22Rv1 (cell line): ENCODE results near the gene ATP2C2.

Experiments
- H3K27ac ChIP-seq: fragments of 450-650 bp; 2 replicates; pipeline ENCODE4 v1.5.1; 2017
- ZFX ChIP-seq: fragments of 450-650 bp; IDR thresholded peaks from 2 replicates; pipeline ENCODE4 v1.6.1; 2017; ENCODE audit warnings: antibody characterized with exemption, borderline replicate concordance
- TF ChIP-seq, protein P1 (sequence below): fragments of 450-650 bp; IDR thresholded peaks from 2 replicates; pipeline ENCODE4 v1.5.1; 2017; ENCODE audit warnings: mild to moderate bottlenecking

The ATP2C2 gene

GRCh38 chr16:84378099-84378498, 9.8 kb downstream of the ATP2C2 start:
- TF ChIP-seq, protein P1, sequence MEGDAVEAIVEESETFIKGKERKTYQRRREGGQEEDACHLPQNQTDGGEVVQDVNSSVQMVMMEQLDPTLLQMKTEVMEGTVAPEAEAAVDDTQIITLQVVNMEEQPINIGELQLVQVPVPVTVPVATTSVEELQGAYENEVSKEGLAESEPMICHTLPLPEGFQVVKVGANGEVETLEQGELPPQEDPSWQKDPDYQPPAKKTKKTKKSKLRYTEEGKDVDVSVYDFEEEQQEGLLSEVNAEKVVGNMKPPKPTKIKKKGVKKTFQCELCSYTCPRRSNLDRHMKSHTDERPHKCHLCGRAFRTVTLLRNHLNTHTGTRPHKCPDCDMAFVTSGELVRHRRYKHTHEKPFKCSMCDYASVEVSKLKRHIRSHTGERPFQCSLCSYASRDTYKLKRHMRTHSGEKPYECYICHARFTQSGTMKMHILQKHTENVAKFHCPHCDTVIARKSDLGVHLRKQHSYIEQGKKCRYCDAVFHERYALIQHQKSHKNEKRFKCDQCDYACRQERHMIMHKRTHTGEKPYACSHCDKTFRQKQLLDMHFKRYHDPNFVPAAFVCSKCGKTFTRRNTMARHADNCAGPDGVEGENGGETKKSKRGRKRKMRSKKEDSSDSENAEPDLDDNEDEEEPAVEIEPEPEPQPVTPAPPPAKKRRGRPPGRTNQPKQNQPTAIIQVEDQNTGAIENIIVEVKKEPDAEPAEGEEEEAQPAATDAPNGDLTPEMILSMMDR, result no peak
- TF ChIP-seq ZFX, result no peak

GRCh38 chr16:84378567-84378966, 10.2 kb downstream of the ATP2C2 start:
- TF ChIP-seq ZFX, result no peak
- TF ChIP-seq, protein P1, result no peak

More at GRCh38 chr16:84378099-84378498, 9.8 kb downstream of the ATP2C2 start:
- no peak overlapping the region for H3K27ac ChIP-seq

GRCh38 chr16:84379008-84379708, 10.8 kb downstream of the ATP2C2 start:
- TF ChIP-seq, protein P1, result no peak
- no peak for TF ChIP-seq ZFX
- H3K27ac ChIP-seq, result no peak overlapping the region

More at GRCh38 chr16:84378567-84378966, 10.2 kb downstream of the ATP2C2 start:
- H3K27ac ChIP-seq, result no peak overlapping the region

DNA sequence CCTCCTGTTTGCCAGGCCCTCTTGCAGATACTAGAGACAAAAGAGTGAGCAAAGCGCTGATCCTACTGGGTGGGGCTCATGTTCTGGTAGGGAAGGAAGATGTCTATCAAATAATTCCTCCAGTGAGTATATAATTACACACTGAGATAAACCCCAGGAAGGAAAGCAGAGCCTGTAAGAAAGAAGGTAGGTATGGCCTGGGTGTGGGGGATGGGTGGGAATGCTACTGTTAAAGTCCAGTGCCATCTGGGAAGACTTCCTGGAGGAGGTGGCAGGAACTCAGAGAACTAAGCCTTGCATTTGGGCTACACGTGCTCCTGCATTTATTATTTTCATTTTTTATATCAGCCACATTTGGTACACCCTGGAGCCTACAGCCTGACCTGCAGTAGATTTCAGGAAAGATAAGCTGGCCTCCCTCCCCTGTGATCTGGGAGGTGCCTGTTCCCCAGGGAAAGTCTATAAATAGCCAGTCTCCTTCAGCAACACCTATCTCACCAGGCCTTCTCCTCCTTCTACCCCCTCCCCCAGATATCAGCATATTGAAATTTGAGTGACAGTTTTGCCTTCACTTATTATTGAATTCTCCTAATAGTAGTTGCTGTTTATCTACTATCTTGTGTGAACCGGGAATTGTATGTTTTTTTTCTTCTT, 11.5 kb downstream of the ATP2C2 start:
- TF ChIP-seq ZFX, result no peak
- TF ChIP-seq, protein P1, result no peak
- H3K27ac ChIP-seq, result no peak overlapping the region

DNA sequence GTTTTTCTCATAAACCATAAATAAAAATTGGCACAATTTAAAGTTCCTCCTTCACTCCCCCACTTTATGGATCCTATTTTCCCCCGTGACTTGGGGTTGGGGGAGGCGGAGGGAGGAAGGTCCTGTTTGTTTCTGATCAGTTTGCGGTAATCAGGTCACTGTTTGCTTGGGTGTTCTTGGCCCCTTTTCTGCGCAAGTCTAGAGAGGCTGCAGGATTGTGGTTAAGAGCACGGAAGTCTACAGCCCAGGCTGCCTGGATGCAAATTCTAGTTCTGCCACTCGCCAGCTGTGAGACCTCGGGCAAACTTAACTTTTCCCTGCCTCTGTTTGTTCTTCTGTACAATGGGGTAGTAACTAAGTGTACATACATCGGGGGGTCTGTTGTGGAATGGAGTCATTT, 12.1 kb downstream of the ATP2C2 start:
- no peak overlapping the region for H3K27ac ChIP-seq
- no peak for TF ChIP-seq ZFX
- TF ChIP-seq, protein P1, result no peak

DNA sequence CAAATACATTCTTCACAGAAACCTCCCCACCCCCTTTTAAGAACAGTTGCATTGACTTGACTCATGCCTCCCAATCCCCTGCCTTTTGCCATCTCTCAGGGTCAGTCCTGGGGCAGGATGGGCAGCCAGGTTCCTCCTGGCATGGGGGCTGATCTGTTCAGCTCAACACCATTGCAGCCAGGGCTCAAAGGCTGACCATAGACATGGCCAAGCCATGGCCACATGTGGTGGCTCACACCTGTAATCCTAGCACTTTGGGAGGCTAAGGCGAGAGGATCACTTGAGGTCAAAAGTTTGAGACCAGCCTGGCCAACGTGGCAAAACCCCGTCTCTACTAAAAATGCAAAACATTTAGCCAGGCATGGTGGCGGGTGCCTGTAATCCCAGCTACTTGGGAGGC, 14.1 kb downstream of the ATP2C2 start:
- no peak overlapping the region for H3K27ac ChIP-seq
- no peak for TF ChIP-seq ZFX
- TF ChIP-seq, protein P1, result no peak

DNA sequence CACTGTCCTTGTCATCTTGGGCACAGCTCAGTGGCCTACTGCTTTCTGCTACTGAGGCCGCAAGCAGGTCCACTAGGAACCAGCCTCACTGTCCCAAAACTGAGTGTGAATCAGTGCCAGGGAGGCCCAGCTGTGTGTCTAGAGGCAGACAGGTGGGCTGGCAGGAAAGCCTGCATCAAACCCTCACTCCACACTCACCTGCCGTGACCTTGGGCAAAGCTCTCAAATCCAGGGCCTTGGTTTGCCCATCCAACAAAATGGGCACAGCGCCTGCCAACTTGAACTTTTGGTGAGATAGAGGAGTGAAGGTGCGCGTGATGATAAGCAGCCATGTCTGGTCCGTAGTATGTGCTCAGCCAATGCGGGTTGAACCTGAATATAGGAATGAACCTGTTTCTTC, 14.8 kb downstream of the ATP2C2 start:
- TF ChIP-seq, protein P1, result no peak
- no peak overlapping the region for H3K27ac ChIP-seq
